GM12878 (cell line): ENCODE data around the gene NUMA1. TPM values are rescaled to one million over a fixed set of nuclear protein-coding genes. Genes with fewer than 3 reads are reported as not detected.

Experiments
- IRF4 ChIP-seq: IDR thresholded peaks from 2 replicates; pipeline ENCODE4 v1.6.1; 2011; ENCODE audit warnings: low read depth, low read length
- NBN ChIP-seq: fragments of 450-650 bp; IDR thresholded peaks from 2 replicates; pipeline ENCODE4 v1.6.1; 2016
- NFXL1 ChIP-seq: fragments of 450-650 bp; IDR thresholded peaks from 2 replicates; pipeline ENCODE4 v1.6.1; 2017; ENCODE audit warnings: antibody characterized with exemption, mild to moderate bottlenecking, borderline replicate concordance
- NR2C1 ChIP-seq: fragments of 450-650 bp; IDR thresholded peaks from 2 replicates; pipeline ENCODE4 v1.6.1; 2017; ENCODE audit warnings: antibody characterized with exemption, mild to moderate bottlenecking, moderate library complexity
- PML ChIP-seq: IDR thresholded peaks from 2 replicates; pipeline ENCODE4 v1.6.1; 2012; ENCODE audit warnings: low read length, inconsistent platforms
- RAD51 ChIP-seq: fragments of 450-650 bp; IDR thresholded peaks from 2 replicates; pipeline ENCODE4 v1.6.1; 2016; ENCODE audit warnings: moderate library complexity, mild to moderate bottlenecking, inconsistent platforms
- RELA ChIP-seq: fragments of 450-650 bp; IDR thresholded peaks from 2 replicates; pipeline ENCODE4 v1.8.0; 2014; ENCODE audit warnings: borderline replicate concordance; ENCODE audit not compliant: partially characterized antibody
- STAT1 ChIP-seq: fragments of 450-650 bp; conservative IDR thresholded peaks from 2 replicates; pipeline ENCODE4 v1.6.1; 2014; ENCODE audit warnings: antibody characterized with exemption, mild to moderate bottlenecking
- YY1 ChIP-seq: IDR thresholded peaks from 2 replicates; pipeline ENCODE4 v1.6.1; 2011; ENCODE audit warnings: low read depth, mild to moderate bottlenecking, low read length
- ZNF207 ChIP-seq: fragments of 450-650 bp; IDR thresholded peaks from 2 replicates; pipeline ENCODE4 v1.6.1; 2014; ENCODE audit warnings: antibody characterized with exemption, mild to moderate bottlenecking, borderline replicate concordance
- polyA plus RNA-seq, 11 experiments: library from polyadenylated mRNA; depleted of rRNA in 4 of 11; unstranded in 6 of 11; stranded (reverse) in 5 of 11; fragments of >200 nt; fragmentation: Nextera tagmentation in 4 of 11; fragmentation: Illumina TruSeq in 1 of 11; extraction: Ambion mirVana in 4 of 11; extraction: Trizol in 1 of 11; gene quantifications; 1 replicate in 1 of 11; 2 replicates in 10 of 11; pipeline versions ENCODE4 v1.2.1 to v1.2.3, GENCODE V29; 2011 to 2016; ENCODE audit warnings: inconsistent platforms in 2 of 11, missing spikeins in 2 of 11, low read depth in 1 of 11
- total RNA-seq, 4 experiments: library from RNA; depleted of rRNA in 3 of 4; stranded (reverse); fragments of >200 nt in 3 of 4; fragmentation: Illumina TruSeq in 1 of 4; extraction: Trizol in 1 of 4; gene quantifications; 2 replicates each; pipeline versions ENCODE4 v1.2.1 to v1.2.3, GENCODE V29; 2013 to 2021
- TF ChIP-seq, protein P1 (sequence below): fragments of 450-650 bp; formaldehyde crosslinking; IDR thresholded peaks from 2 replicates; pipeline ENCODE4 v1.5.0; 2022; ENCODE audit warnings: mild to moderate bottlenecking, missing genetic modification characterization
- TF ChIP-seq, protein P2 (sequence below): IDR thresholded peaks from 2 replicates; pipeline ENCODE4 v1.6.1; 2011; ENCODE audit warnings: mild to moderate bottlenecking, low read depth, low read length, moderate library complexity; ENCODE audit not compliant: insufficient replicate concordance
- TF ChIP-seq, protein P3 (sequence below): fragments of 450-650 bp; conservative IDR thresholded peaks from 2 replicates; pipeline ENCODE4 v1.6.1; 2017; ENCODE audit warnings: mild to moderate bottlenecking, moderate library complexity
- TF ChIP-seq, protein P4 (sequence below): fragments of 450-650 bp; formaldehyde crosslinking; IDR thresholded peaks from 2 replicates; pipeline ENCODE4 v1.4.0; 2020; ENCODE audit warnings: mild to moderate bottlenecking, moderate library complexity
- TF ChIP-seq, protein P5 (sequence below): fragments of 450-650 bp; IDR thresholded peaks from 2 replicates; pipeline ENCODE4 v1.6.1; 2017; ENCODE audit warnings: borderline replicate concordance
- TF ChIP-seq, protein P6 (sequence below): fragments of 450-650 bp; IDR thresholded peaks from 2 replicates; pipeline ENCODE4 v1.6.1; 2016; ENCODE audit warnings: mild to moderate bottlenecking

The NUMA1 gene
- total and polyA plus RNA-seq, 10 of the 15 experiments (the other 5 are each of a cell fraction or from before 2014, with no cell fraction given): 5.5 to 111 (median 61.0) TPM

DNA sequence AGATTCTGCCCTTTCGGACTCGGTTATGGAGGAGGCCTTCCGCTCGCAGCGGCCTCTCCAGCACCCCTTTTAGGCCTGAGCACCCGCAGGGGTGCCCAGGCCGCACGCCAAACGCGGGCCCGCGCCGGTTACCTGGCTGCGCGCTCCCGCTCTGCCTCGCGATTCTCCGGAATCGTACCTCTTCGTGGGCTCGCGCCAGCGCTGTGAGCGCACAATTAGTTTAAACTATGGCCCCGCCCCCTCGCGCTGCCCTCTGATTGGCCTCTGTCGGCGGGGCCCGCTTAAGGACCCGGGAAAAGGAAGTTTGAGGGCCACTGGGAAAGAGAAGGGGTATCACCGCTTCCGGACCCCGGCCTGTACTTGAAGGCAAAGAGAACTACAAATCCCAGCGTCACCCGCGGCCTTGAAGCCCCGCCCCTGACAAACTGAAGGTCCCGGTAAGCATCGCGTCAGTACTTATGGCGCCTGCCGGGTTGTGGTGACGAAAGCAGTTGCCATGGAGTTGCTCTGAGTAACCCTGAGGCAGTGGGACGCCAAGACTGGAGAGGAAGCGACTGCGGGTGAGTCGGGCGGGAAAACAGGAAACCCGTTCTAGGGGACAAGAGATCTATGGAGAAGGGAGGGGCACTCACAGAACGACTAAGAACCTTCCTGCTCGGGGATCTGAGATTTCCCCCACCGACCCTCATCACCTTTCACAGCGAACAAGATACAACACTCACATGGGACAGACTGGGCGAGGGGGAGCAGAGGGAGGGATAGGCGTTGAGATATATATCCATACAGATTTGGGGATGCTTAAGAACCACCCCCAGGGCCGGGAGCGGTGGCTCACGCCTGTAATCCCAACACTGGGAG, at the start of gene NUMA1, which contains the start of gene LRRC51 (continued):
- TF ChIP-seq, protein P1, sequence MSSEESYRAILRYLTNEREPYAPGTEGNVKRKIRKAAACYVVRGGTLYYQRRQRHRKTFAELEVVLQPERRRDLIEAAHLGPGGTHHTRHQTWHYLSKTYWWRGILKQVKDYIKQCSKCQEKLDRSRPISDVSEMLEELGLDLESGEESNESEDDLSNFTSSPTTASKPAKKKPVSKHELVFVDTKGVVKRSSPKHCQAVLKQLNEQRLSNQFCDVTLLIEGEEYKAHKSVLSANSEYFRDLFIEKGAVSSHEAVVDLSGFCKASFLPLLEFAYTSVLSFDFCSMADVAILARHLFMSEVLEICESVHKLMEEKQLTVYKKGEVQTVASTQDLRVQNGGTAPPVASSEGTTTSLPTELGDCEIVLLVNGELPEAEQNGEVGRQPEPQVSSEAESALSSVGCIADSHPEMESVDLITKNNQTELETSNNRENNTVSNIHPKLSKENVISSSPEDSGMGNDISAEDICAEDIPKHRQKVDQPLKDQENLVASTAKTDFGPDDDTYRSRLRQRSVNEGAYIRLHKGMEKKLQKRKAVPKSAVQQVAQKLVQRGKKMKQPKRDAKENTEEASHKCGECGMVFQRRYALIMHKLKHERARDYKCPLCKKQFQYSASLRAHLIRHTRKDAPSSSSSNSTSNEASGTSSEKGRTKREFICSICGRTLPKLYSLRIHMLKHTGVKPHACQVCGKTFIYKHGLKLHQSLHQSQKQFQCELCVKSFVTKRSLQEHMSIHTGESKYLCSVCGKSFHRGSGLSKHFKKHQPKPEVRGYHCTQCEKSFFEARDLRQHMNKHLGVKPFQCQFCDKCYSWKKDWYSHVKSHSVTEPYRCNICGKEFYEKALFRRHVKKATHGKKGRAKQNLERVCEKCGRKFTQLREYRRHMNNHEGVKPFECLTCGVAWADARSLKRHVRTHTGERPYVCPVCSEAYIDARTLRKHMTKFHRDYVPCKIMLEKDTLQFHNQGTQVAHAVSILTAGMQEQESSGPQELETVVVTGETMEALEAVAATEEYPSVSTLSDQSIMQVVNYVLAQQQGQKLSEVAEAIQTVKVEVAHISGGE (CRISPR knock-in tag): no peak
- TF ChIP-seq, protein P2, sequence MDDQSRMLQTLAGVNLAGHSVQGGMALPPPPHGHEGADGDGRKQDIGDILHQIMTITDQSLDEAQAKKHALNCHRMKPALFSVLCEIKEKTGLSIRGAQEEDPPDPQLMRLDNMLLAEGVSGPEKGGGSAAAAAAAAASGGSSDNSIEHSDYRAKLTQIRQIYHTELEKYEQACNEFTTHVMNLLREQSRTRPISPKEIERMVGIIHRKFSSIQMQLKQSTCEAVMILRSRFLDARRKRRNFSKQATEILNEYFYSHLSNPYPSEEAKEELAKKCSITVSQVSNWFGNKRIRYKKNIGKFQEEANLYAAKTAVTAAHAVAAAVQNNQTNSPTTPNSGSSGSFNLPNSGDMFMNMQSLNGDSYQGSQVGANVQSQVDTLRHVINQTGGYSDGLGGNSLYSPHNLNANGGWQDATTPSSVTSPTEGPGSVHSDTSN: no peak
- TF ChIP-seq PML: no peak
- TF ChIP-seq IRF4: no peak
- no peak; the same call in 1 of the 2 replicates for TF ChIP-seq ZNF207
- TF ChIP-seq, protein P3, sequence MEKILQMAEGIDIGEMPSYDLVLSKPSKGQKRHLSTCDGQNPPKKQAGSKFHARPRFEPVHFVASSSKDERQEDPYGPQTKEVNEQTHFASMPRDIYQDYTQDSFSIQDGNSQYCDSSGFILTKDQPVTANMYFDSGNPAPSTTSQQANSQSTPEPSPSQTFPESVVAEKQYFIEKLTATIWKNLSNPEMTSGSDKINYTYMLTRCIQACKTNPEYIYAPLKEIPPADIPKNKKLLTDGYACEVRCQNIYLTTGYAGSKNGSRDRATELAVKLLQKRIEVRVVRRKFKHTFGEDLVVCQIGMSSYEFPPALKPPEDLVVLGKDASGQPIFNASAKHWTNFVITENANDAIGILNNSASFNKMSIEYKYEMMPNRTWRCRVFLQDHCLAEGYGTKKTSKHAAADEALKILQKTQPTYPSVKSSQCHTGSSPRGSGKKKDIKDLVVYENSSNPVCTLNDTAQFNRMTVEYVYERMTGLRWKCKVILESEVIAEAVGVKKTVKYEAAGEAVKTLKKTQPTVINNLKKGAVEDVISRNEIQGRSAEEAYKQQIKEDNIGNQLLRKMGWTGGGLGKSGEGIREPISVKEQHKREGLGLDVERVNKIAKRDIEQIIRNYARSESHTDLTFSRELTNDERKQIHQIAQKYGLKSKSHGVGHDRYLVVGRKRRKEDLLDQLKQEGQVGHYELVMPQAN: peak; percentile 95
- TF ChIP-seq, protein P4, sequence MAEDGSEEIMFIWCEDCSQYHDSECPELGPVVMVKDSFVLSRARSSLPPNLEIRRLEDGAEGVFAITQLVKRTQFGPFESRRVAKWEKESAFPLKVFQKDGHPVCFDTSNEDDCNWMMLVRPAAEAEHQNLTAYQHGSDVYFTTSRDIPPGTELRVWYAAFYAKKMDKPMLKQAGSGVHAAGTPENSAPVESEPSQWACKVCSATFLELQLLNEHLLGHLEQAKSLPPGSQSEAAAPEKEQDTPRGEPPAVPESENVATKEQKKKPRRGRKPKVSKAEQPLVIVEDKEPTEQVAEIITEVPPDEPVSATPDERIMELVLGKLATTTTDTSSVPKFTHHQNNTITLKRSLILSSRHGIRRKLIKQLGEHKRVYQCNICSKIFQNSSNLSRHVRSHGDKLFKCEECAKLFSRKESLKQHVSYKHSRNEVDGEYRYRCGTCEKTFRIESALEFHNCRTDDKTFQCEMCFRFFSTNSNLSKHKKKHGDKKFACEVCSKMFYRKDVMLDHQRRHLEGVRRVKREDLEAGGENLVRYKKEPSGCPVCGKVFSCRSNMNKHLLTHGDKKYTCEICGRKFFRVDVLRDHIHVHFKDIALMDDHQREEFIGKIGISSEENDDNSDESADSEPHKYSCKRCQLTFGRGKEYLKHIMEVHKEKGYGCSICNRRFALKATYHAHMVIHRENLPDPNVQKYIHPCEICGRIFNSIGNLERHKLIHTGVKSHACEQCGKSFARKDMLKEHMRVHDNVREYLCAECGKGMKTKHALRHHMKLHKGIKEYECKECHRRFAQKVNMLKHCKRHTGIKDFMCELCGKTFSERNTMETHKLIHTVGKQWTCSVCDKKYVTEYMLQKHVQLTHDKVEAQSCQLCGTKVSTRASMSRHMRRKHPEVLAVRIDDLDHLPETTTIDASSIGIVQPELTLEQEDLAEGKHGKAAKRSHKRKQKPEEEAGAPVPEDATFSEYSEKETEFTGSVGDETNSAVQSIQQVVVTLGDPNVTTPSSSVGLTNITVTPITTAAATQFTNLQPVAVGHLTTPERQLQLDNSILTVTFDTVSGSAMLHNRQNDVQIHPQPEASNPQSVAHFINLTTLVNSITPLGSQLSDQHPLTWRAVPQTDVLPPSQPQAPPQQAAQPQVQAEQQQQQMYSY: no peak
- TF ChIP-seq STAT1: no peak
- TF ChIP-seq NFXL1: no peak
- TF ChIP-seq YY1: peak; percentile 94
- TF ChIP-seq, protein P5, sequence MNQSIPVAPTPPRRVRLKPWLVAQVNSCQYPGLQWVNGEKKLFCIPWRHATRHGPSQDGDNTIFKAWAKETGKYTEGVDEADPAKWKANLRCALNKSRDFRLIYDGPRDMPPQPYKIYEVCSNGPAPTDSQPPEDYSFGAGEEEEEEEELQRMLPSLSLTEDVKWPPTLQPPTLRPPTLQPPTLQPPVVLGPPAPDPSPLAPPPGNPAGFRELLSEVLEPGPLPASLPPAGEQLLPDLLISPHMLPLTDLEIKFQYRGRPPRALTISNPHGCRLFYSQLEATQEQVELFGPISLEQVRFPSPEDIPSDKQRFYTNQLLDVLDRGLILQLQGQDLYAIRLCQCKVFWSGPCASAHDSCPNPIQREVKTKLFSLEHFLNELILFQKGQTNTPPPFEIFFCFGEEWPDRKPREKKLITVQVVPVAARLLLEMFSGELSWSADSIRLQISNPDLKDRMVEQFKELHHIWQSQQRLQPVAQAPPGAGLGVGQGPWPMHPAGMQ: no peak
- TF ChIP-seq RELA: no peak
- TF ChIP-seq, protein P6, sequence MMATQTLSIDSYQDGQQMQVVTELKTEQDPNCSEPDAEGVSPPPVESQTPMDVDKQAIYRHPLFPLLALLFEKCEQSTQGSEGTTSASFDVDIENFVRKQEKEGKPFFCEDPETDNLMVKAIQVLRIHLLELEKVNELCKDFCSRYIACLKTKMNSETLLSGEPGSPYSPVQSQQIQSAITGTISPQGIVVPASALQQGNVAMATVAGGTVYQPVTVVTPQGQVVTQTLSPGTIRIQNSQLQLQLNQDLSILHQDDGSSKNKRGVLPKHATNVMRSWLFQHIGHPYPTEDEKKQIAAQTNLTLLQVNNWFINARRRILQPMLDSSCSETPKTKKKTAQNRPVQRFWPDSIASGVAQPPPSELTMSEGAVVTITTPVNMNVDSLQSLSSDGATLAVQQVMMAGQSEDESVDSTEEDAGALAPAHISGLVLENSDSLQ: peak; percentile 77
- peak; percentile 73; the same call in 1 of the 2 replicates for TF ChIP-seq NBN
- peak; percentile 75 for TF ChIP-seq NR2C1
- no peak for TF ChIP-seq RAD51
